DMS 273 (cell line): ENCODE data around the gene LARGE1.

Experiments
- DNase-seq: peaks from one replicate; lab custom pipeline; 2025; ENCODE audit not compliant: unreplicated experiment; lab: John Stamatoyannopoulos, UW

Gene LARGE1

DNA sequence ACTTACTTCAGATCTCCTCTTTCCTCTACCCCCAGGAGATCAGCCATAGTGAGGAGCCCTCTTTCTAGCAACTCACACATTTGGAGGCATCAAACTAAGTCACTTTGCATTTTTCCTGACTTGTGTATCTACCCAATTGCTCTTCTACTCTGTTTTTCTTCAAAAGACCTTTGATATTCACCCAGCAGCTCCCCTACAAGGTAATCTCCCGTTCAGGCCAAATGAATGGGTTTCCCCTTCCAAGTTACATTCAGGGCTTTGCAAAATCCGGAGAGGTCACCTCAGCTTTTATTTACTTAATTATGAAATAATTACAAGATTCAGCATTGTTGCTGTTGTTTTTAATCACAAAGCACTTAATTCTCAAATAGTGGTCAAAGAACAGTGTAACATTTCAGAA, 6.1 kb downstream of the LARGE1 start:
- DNase-seq = no peak

DNA sequence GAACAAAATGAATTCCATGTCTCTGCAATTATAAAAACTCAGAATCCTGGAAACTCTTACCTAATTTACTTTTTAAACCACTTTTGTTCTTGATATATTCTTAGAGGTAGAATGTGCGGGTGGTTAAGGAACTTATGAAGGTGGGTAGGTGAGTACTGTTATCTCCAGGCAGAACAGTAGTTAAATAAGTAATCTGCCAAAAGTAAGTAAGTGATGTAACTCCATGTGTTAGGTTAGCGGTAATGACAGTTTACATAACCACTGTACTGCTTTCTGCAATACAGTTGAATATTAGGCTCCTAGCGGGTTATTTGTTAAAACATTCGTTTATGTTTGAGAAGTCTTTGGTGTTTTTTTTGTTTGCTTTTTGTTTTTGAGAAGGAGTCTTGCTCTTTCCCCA, 7.1 kb downstream of the LARGE1 start:
- DNase-seq = no peak

DNA sequence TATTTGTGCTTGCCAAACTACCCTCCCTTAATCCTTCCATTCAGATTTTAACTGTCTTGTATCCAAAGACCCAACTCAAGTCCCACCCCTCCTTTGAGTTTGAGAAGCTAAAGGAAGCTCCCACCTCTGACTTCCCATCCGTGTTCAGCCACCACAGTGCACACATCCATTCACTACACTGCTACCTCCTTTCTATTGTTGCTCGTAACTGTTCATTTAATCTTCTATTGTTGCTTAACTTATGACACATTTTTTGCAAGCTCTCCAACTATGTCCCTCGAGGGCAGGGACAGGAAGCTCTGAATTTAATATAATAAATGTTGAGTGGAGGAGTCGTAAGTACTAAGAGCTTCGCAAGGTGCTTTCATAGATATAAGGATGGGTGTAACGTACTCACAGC, 10.4 kb downstream of the LARGE1 start:
- DNase-seq = no peak

DNA sequence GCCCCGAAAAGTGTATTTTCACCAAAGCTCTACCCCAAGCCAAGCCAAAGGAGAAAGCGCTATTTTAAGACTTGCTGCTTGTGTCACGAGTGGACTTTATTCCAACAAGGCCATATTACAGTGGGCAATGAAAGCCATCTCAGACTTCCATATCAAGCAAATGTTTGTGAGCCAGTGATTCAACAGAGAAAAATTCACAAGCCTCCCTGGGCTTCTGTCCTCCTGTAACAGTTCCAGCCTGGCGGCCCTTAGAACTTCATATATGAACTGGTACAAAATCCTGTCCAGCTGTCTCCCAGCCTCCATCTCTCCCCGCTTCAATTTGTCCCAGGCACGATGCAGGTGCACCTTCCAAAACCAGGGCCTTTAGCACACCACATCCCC, 11.2 kb downstream of the LARGE1 start:
- DNase-seq = no peak

DNA sequence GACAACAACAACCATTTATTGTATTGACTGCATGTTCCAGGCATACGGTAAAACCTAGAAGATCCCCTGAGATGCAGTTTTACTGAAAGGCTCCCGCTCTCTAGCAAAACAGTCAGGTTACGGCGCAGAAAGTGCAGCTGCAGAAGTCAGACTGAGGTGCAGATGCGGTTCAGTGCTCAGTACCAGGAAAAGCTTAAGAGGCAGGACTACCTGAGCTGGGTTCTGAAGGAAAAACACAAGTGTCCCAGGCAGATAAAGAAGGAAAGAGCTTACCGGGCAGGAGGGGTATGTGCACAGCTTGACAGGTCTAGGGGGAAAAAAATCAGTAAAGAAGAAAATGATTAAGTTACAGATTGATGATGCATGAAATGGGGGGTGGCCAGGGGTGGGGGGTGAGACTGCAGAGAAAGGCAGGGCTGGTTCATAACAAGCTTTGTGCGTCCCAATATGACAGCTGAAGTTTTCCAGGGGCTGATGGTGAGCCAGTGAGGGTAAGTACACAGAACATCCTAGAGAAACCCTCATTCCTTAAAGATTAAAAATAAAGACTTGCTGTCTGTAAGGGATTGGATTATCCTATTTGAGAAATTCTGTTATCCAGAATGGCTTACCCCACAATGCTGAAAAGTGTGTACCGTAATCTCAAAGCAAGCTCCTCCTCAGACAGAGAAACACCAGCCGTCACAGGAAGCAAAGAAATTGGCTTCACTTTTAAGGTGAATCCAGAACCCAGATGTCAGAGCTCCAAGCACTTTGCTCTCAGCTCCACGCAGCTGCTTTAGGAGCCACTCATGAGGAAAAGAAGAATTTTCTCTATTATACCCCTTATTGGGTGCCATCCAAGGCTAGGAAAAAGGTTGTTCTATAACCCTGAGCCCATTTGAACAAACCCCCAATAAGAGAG, 11.9 kb downstream of the LARGE1 start:
- DNase-seq = no peak

DNA sequence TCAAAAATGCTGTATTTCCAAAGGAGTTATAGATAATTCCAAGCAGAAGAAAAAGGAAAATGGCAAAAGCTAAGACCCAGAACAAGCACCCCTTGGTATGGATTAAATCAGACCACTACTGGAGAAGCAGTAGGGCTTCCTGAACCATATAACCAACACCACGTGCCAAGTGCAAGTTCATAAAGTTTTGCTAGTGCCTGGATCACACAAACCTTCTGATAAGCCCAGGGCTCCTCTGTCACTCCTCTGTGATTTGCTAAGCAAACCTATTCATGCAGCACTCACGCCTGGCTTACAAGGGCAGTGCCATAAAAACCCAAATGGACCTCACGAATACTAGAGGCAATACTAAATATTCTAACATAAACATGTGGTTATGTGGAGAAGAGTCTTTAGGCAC, 13.3 kb downstream of the LARGE1 start:
- DNase-seq = no peak

DNA sequence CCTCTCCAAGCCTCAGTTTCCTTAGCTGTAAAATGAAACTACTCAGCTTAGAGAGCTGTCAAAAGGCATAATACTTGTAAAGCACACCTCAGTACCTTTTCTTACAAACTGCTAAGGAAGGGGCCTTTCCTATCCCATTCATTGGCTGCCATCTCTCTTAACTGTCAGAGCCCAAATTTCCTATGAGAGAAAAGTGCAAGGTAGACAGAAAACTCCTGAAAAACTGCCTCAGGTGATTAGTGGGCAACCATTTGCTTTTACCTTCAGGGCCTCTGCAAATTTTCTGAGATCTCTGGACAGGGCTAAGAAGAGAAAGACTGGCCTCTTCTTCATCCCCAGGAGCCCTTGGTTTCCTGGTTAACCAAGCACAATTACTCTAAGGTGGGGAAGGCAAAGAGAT, 13.8 kb downstream of the LARGE1 start:
- no peak for DNase-seq

DNA sequence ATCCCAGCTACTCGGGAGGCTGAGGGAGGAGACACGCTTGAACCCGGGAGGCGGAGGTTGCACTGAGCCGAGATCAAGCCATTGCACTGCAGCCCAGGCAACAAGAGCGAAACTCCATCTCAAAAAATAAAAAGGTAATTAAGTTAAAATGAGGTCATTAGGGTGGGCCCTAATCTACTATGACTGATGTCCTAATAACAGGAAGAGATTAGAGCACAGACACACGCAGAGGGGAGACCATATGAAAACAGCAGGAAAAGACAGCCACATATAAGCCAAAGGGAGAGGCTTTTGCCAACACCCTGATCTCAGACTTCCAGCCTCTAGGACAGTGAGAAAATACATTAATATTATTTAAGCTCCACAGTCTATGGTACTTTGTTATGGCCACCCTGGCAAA, 17.3 kb downstream of the LARGE1 start:
- no peak for DNase-seq

DNA sequence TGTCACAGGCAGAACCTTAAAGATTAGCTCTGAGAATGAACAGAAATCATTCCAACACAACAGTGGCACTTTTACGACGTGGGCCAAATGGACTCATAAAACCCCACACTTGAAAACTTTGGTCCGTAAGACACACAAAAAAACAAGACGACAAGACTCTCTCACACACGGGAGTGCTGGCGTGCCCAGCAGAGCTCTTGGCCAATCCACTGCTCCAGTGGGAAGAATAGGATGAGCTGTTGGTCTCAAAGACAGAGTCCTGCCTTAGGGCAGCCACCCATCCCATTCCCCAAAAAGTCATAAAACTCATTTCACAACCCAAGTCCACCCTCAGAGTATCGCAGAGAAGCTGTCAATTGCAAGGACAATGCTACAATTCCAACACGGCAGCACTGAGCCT, 18.2 kb downstream of the LARGE1 start:
- DNase-seq = no peak

DNA sequence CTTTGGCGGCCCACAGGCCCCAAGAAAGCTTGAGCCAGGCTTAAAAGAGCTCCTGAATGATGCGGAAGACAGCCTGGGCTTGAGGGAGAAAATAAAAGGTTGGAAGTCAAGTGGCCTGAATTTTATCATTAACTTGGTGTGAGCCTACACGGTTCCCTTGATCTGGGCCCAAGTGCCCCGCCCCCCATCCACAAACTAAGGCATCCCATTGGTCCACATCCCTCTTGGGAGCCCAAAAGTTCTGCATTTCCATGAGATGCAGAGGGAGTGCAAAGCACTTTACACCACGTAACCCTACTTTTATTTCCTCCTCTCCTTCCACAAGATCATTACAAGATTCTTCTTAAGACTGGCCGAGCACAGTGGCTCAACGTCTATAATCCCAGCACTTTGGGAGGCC, 22.2 kb downstream of the LARGE1 start:
- no peak for DNase-seq

DNA sequence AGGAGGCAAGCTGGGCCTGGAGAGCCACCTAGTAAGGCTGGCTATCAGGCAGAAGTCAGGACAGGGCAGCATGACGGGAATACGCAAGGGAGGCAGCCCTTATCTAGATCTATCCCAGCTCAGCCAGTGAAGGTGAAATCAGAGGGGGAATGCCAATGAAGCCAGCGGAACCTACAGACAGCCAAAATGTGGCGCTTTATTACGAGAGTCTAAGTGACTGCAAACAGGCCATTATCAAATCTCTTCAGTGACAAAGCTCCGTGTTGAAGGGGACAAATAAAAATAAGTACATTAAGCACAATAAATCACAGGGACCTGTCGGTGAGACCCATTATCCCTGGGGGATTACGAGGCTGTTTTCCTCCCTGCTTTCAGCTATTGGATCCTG, 22.8 kb downstream of the LARGE1 start:
- DNase-seq = no peak

DNA sequence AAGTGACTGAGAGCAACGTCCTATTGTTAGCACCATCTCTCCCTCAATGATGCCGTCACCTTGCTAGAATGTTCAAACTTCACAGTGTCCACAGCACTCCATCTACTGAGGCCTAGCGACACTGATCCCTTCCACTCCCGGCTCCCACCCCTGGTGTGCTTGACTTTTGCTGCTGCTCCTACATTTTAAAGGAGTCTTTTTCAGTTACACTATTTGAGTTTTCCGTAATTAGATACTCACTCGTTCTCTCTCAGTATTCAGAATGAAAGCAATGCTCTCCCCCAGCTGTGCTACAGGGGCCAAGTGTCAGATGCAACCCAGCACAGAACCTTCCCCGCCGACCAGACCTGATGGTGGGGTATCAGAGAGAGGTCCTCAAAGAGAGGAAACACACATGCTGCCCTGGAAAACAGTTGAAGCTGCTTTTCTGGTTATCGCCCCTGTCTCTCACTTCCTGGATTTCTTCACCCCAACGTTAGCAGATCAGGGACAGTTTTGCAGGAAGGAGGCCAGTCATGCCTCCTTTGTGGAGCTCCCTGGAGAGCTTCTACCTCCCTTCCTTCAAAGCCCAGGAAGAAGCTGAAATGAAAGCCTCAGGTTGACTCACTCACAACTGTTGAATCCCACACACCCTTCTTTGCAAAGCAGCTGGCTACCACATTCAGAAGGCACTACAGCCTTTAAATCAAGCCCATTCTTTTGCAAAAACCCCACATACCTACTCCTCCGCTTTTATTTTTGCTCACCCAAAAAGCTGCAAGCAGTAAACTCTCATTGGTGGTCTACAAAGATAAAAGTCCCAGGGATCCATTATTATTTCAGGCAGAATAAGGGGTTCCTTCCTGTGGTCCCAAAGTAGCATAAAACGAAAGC, 23.5 kb downstream of the LARGE1 start:
- no peak for DNase-seq

DNA sequence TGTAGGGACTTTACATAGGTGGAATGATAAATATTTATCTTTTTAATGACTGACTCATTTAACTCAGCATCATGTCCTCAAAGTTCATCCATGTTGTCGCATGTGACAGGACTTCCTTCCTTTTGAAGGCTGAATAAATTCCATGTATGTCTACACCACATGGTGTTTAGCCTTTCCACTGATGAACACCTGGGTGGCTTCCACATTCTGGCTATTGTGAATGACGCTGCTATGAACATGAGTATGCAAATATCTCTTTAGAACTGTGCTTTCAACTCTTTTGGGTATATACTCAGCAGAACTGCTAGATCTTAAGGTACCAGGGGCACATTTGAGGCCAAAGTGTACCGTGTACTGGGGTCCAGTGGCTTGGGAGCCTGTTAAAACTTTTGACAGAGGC, 24.1 kb downstream of the LARGE1 start:
- no peak for DNase-seq

DNA sequence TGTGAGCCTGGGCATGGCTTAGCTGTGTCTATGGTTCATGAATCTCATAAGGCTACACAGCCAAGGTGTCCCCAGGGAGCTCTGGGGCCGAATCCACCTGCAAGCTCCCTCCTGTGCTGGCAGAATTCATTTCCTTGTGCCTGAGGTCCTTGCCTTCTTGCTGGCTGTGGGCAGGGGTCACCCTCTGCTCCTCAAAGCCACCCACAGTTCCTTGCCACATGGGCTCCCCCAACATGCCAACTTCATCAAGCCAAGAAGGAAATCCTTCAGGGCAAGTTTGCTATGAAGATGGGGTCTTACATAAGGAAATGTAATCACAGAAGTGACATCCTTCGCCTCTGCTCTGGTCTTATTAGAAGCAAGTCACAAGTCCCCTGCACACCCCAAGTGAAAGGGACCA, 24.8 kb downstream of the LARGE1 start:
- no peak for DNase-seq

DNA sequence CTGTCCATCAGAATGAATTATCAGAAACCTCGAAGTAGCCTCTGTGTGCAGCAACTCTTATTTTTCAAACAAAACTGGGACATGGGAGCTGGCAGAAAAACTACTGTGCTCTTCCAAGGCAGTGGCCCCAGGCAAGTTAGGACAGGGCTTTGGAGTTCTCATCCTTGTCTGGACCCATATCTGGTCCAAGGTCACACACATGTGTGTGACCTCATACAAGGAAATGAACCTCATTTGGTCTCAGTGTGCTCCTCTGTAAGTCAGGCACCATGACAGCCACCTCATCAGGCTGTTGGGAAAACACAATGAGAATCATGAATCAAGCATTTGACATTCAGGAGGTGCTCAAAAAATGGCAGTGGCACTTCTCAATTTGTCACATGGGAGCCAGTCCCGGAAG, 25.8 kb downstream of the LARGE1 start:
- no peak for DNase-seq

DNA sequence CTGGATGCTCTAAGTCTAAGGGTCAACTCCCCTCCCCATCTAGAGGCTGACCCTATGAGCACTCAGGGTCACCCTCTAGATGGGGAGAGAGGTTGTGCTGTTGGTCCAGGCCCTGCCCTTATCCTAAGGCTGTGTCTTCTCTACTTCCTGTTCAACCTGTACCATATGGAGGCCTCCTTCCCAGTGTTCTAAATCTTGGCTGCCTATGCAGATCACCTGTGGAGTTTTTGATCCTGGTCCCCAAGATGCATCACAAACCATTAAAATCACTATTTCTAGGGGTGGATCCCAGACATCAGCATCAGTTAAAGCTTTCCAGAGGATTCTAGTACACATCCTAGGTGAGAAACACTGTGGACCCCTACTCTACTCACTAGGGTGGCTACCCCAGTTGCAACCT, 26.2 kb downstream of the LARGE1 start:
- DNase-seq = no peak

DNA sequence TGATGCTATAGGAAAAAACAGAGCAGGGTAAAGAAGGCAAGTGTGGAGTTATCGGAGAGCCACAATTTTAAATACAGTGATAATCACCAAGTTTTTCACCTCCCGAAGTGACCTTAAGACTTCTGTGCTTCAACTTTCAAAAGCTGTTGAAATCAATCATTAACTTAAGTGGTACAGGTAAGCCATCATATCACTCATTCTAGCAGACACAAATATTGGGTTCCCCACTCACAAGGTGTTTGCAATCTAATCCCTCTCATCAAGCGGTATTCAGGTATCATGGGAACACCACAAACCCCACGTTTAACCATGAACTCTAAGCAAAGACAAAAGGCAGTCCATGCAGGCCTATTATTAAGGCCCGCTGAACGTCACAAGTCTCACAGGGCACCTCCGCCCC, 26.8 kb downstream of the LARGE1 start:
- no peak for DNase-seq

DNA sequence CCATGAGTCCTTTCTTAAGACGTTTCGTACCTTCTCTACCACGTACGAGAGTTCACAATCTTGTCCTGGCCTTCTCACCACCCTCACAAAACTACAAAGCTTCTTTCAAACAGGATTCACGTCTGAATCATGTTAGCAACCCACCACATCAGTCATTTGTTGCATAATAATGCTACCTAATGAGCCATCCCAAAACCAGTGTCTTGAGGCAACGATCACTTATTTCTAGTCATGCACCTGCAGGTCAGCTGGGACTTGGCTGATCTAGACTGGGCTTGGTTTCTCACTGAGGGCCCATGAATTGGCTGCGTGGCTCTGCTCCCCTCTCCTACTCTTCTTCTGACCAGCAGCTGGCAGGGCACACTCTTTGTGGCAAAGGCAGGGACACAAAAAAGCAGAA, 28.3 kb downstream of the LARGE1 start:
- no peak for DNase-seq

DNA sequence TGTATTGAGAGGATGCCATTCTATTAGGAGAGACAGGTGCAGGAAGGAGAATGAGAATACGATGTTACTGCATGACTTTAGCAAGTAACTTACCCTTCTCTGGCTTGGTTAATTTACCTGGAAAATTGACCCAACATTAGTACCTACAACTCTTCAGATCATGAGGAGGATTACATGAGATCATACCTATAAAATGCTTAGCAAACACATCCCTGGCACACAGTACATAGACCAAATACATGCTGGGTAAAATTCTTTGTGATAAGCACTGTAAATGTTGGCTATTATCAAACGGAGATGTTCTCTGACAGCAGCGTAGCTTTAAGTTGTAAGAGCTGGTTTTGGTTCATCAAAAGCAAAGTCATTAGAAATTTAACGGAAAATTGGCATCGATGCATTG, 28.8 kb downstream of the LARGE1 start:
- no peak for DNase-seq

DNA sequence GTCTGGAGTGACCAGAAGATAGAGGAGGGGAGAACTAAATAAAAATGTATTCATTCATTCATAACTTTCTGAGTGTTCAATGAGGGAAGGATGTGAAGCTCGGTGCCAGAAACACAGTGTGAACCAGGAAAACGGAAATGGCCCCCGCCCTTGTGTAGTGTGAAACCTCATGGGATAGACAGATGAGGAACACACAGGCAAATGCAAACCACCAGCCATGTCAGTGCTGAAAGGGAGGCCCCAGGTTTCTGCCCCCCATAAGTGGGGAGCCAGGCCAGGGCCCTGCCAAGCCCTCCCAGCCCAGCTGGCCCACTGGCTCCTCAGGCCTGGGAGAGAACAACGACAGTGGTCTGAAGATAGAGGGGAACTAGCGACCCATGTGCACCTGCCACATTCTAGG, 30.5 kb downstream of the LARGE1 start:
- no peak for DNase-seq

DNA sequence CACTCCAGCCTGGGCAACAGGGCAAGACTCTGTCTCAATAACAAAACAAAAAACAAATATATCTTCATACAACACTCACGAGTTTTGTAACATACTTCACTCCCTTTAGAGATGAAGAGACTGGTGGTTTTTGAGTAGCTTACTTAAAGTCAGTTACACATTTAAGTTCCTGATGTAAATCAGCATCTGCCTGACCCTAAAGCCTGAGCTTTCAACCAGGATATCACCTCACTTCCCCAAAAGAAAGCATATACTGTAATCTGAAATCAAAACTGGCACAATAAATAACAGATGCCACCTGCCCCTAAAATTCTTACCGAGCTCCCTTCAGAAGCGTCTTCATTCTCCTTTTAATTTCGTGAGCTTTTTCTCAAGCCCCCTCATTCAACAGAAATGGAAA, 31.5 kb downstream of the LARGE1 start:
- DNase-seq = no peak

DNA sequence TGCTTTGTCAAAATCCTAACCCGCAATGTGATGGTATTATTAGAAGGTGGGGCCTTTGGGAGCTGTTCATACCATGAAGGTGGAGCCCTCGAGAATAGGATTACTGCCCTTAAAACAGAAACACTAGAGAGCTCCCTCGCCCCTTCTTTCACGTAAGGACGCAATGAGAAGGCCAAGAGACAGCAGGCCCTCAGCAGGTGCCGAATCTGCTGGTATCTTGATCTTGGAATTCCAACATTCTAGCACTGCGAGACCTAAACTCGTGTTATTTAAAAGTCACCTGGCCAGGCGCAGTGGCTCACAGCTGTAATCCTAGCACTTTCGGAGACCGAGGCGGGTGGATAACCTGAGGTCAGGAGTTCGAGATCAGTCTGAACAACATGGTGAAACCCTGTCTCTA, 33.1 kb downstream of the LARGE1 start:
- no peak for DNase-seq
